Endothelial cell of umbilical vein (primary cell): ENCODE results near the gene SPINK13. TPM values are rescaled to one million over a fixed set of nuclear protein-coding genes. Genes with fewer than 3 reads are reported as not detected.

Source experiments
- BruUV-seq: library from RNA; stranded (reverse); fragments of 400-500 nt; replicated peaks from 2 replicates; lab custom pipeline; 2021; lab: Mats Ljungman, UMichigan
- CTCF ChIA-PET: fragments of 300-600, 350-600 bp; sonication (Branson Sonifier 250); formaldehyde crosslinking; loops from one replicate; lab custom pipeline; 2021; ENCODE audit warnings: antibody characterized with exemption, inconsistent platforms; lab: Charles Lee
- POLR2A ChIA-PET: fragments of 300-600, 350-600 bp; sonication (Branson Sonifier 250); formaldehyde crosslinking; loops from one replicate; lab custom pipeline; 2021; ENCODE audit warnings: antibody characterized with exemption, inconsistent platforms; lab: Charles Lee
- DNase-seq: peaks from one replicate; pipeline ENCODE4 v3.0.0-alpha.2; 2011; ENCODE audit warnings: low read depth, low spot score
- FAIRE-seq: peaks from 2 replicates; lab custom pipeline; 2011; peaks lifted over from hg19 to GRCh38; lab: Jason Lieb, UNC
- H2AFZ ChIP-seq: 2 replicates; pipeline ENCODE4 v1.6.0; 2012; ENCODE audit warnings: low read depth, low read length, control low read depth, inconsistent platforms
- H3K27ac ChIP-seq: 2 replicates; pipeline ENCODE4 v1.5.1; 2011; ENCODE audit warnings: low read depth, mild to moderate bottlenecking, control low read depth, low read length, moderate library complexity; ENCODE audit not compliant: insufficient read depth
- H3K27me3 ChIP-seq, 2 experiments: 2 replicates each; pipeline versions ENCODE4 v1.6.0 to v1.6.1; 2011; ENCODE audit warnings: low read length in 2 of 2, mixed read lengths in 1 of 2; ENCODE audit not compliant: control insufficient read depth in 2 of 2, insufficient read depth in 2 of 2
- H3K36me3 ChIP-seq, 2 experiments: 2 replicates in 1 of 2; 3 replicates in 1 of 2; pipeline ENCODE4 v1.5.1; 2011; ENCODE audit warnings: low read length in 2 of 2, mild to moderate bottlenecking in 1 of 2, moderate library complexity in 1 of 2; ENCODE audit not compliant: control insufficient read depth in 2 of 2, insufficient read depth in 2 of 2; ENCODE audit errors: extremely low read depth in 1 of 2
- H3K4me1 ChIP-seq: 3 replicates; pipeline ENCODE4 v1.5.1; 2011; ENCODE audit warnings: mild to moderate bottlenecking, low read length; ENCODE audit not compliant: control insufficient read depth, insufficient read depth; ENCODE audit errors: extremely low read depth
- H3K4me2 ChIP-seq: 2 replicates; pipeline ENCODE4 v1.6.1; 2011; ENCODE audit warnings: low read length, control low read depth, mixed read lengths; ENCODE audit not compliant: insufficient read depth
- H3K4me3 ChIP-seq, 3 experiments: fragments of 200-600 bp in 1 of 3; sonication (generic), shearing (Covaris generic) in 1 of 3; replicated peaks in 1 of 3; 2 replicates each; pipeline ENCODE4 v1.5.1; 2011 to 2016; ENCODE audit warnings: control low read depth in 3 of 3, low read length in 3 of 3, mild to moderate bottlenecking in 2 of 3, inconsistent platforms in 1 of 3, low read depth in 1 of 3, moderate library complexity in 1 of 3; ENCODE audit not compliant: insufficient read depth in 1 of 3
- H3K79me2 ChIP-seq: 2 replicates; pipeline ENCODE4 v1.6.0; 2012; ENCODE audit warnings: low read length, inconsistent platforms; ENCODE audit not compliant: control insufficient read depth, insufficient read depth
- H3K9ac ChIP-seq: replicated peaks from 2 replicates; pipeline ENCODE3; 2011; ENCODE audit warnings: low read length, control low read depth; ENCODE audit not compliant: insufficient read depth; ENCODE audit errors: extremely low read depth
- H3K9me1 ChIP-seq: replicated peaks from 3 replicates; pipeline ENCODE4 v1.6.0; 2011; ENCODE audit warnings: mild to moderate bottlenecking, low read length; ENCODE audit not compliant: control insufficient read depth, insufficient read depth; ENCODE audit errors: extremely low read depth
- H3K9me3 ChIP-seq: replicated peaks from 2 replicates; pipeline ENCODE4 v1.5.1; 2012; ENCODE audit warnings: low read length, inconsistent platforms; ENCODE audit not compliant: control insufficient read depth, insufficient read depth
- H4K20me1 ChIP-seq: replicated peaks from 2 replicates; pipeline ENCODE3; 2011; ENCODE audit warnings: mild to moderate bottlenecking, low read length; ENCODE audit not compliant: control insufficient read depth, insufficient read depth; ENCODE audit errors: extremely low read depth
- EZH2 ChIP-seq: IDR thresholded peaks from 2 replicates; pipeline ENCODE4 v1.6.1; 2012; ENCODE audit warnings: borderline replicate concordance, low read depth, mild to moderate bottlenecking, moderate library complexity, low read length, inconsistent platforms; ENCODE audit not compliant: severe bottlenecking
- FOS ChIP-seq: IDR thresholded peaks from 2 replicates; pipeline ENCODE4 v1.6.1; 2011; ENCODE audit warnings: mild to moderate bottlenecking, low read length, moderate library complexity, borderline replicate concordance; ENCODE audit not compliant: insufficient read depth
- GATA2 ChIP-seq: IDR thresholded peaks from 2 replicates; pipeline ENCODE4 v1.7.0; 2011; ENCODE audit warnings: low read depth, mild to moderate bottlenecking, moderate library complexity, mixed read lengths, low read length; ENCODE audit not compliant: insufficient read length, insufficient read depth
- JUN ChIP-seq: IDR thresholded peaks from 2 replicates; pipeline ENCODE4 v1.6.1; 2011; ENCODE audit warnings: borderline replicate concordance, low read depth; ENCODE audit not compliant: insufficient read length, insufficient read depth
- MAX ChIP-seq: IDR thresholded peaks from 2 replicates; pipeline ENCODE4 v1.6.1; 2011; ENCODE audit not compliant: insufficient read depth, insufficient read length
- MYC ChIP-seq: IDR thresholded peaks from one replicate; pipeline ENCODE4 v1.6.1; 2011; ENCODE audit warnings: mild to moderate bottlenecking, low read depth, low read length
- POLR2A ChIP-seq: IDR thresholded peaks from 2 replicates; pipeline ENCODE4 v1.6.1; 2012; ENCODE audit warnings: low read depth, mild to moderate bottlenecking, control low read depth, low read length
- POLR2AphosphoS5 ChIP-seq: IDR thresholded peaks from 2 replicates; pipeline ENCODE4 v1.6.1; 2012; ENCODE audit warnings: low read depth, mild to moderate bottlenecking, control low read depth, low read length, moderate library complexity; ENCODE audit not compliant: insufficient read depth
- dilution Hi-C: fragments of 300-500 bp; cut with MboI; formaldehyde crosslinking; loops from one replicate; pipeline ENCODE4 v1.15.0; 2019; ENCODE audit warnings: low sequenced_read_pairs; ENCODE audit not compliant: extremely low pct_ligation_motif_present
- intact Hi-C: fragments of 100-400 bp; cut with micrococcal nuclease; formaldehyde crosslinking; loops from one replicate; pipeline ENCODE4 v1.10.0; 2022
- polyA plus RNA-seq, 4 experiments: library from polyadenylated mRNA; depleted of rRNA in 3 of 4; stranded (reverse) in 3 of 4; unstranded in 1 of 4; fragments of >200 nt; gene quantifications; 2 replicates each; pipeline versions ENCODE4 v1.2.1 to v1.2.3, GENCODE V29; 2011 to 2012; ENCODE audit warnings: missing spikeins in 1 of 4
- total RNA-seq: library from RNA; stranded (reverse); gene quantifications from 2 replicates; pipeline ENCODE4 v1.2.3, GENCODE V29; 2021
- TF ChIP-seq, protein P1 (sequence below), 2 donors: IDR thresholded peaks; 1 replicate in 1 of 2; 2 replicates in 1 of 2; pipeline ENCODE4 v1.5.1; 2011; ENCODE audit warnings: low read length in 2 of 2, mild to moderate bottlenecking in 2 of 2, moderate library complexity in 2 of 2, control low read depth in 1 of 2, inconsistent platforms in 1 of 2, low read depth in 1 of 2; ENCODE audit not compliant: insufficient read depth in 1 of 2; ENCODE audit errors: extremely low read depth in 1 of 2

Gene SPINK13
- total and polyA plus RNA-seq, 2 donors (not counting 3 experiments of a cell fraction or from before 2014, with no cell fraction given), result not detected

- intact Hi-C loops, result no loop called here
- ChIA-PET CTCF (no interaction called here), POLR2A (no interaction called here)
- Histone ChIP-seq H3K9me3 (no peaks in the 10 kb centered on the region), H3K79me2 (no peaks in the 10 kb centered on the region), H3K27ac (no peak overlapping the region), H3K27me3 (no peaks in the 10 kb centered on the region), H3K4me3 (no peak overlapping the region), H3K9ac (no peak overlapping the region), H4K20me1 (no peaks in the 10 kb centered on the region), H3K36me3 (no peaks in the 10 kb centered on the region), H3K4me2 (no peak overlapping the region), H2AFZ (no peak overlapping the region), H3K4me1 (no peaks in the 10 kb centered on the region), H3K9me1 (no peaks in the 10 kb centered on the region)
- FAIRE-seq (no peak), DNase-seq (no peak)
- no TSS peak for BruUV-seq
- dilution Hi-C loops, result no loop called here
- TF ChIP-seq EZH2 (no peak), FOS (no peak), GATA2 (no peak), MYC (no peak), JUN (no peak), MAX (no peak), POLR2AphosphoS5 (no peak), POLR2A (no peak)
- TF ChIP-seq, protein P1, sequence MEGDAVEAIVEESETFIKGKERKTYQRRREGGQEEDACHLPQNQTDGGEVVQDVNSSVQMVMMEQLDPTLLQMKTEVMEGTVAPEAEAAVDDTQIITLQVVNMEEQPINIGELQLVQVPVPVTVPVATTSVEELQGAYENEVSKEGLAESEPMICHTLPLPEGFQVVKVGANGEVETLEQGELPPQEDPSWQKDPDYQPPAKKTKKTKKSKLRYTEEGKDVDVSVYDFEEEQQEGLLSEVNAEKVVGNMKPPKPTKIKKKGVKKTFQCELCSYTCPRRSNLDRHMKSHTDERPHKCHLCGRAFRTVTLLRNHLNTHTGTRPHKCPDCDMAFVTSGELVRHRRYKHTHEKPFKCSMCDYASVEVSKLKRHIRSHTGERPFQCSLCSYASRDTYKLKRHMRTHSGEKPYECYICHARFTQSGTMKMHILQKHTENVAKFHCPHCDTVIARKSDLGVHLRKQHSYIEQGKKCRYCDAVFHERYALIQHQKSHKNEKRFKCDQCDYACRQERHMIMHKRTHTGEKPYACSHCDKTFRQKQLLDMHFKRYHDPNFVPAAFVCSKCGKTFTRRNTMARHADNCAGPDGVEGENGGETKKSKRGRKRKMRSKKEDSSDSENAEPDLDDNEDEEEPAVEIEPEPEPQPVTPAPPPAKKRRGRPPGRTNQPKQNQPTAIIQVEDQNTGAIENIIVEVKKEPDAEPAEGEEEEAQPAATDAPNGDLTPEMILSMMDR (IDR thresholded peaks at IDR 0.05; ENCODE audit: extremely low read depth in 1 of 2, insufficient read depth in 1 of 2, low read depth in 1 of 2, low read length in 2 of 2), result no peak
These were observed 41.2 kb downstream of the SPINK13 start for GRCh38 chr5:148309746-148310145.
